ENCODE data around the gene PLXND1. TPM values are rescaled to one million over a fixed set of nuclear protein-coding genes. Genes with fewer than 3 reads are reported as not detected.

Gene PLXND1
- polyA plus RNA-seq, 3 donors = 30.1 to 266 (median 131) TPM

GRCh38 chr3:129594907-129595390 is 11.5 kb downstream of the PLXND1 start:
- H3K27ac ChIP-seq (ENCODE audit: low read depth, low read length) = no peak overlapping the region
- WGBS, 3 donors = 72 to 89% (median 76%) methylated on average over 6 of the region's 6 CpGs

- H3K27ac ChIP-seq (ENCODE audit: low read depth, low read length) = no peak overlapping the region
- 40 to 66% (median 44%) methylated on average over 10 of the region's 10 CpGs for WGBS, 3 donors
Observed at GRCh38 chr3:129594409-129594808, 12.1 kb downstream of the PLXND1 start.

- no peak overlapping the region for H3K27ac ChIP-seq (ENCODE audit: low read depth, low read length)
- WGBS, 3 donors = 31 to 35% (median 35%) methylated on average over 22 of the region's 22 CpGs
Observed at GRCh38 chr3:129593595-129594339, 12.7 kb downstream of the PLXND1 start.

GRCh38 chr3:129593230-129593594 is 13.3 kb downstream of the PLXND1 start:
- 52 to 79% (median 53%) methylated on average over 8 of the region's 8 CpGs for WGBS, 3 donors
- H3K27ac ChIP-seq (ENCODE audit: low read depth, low read length) = no peak overlapping the region

GRCh38 chr3:129592381-129593131 is 13.9 kb downstream of the PLXND1 start:
- no peak overlapping the region for H3K27ac ChIP-seq (ENCODE audit: low read depth, low read length)
- WGBS, 3 donors = 5 to 59% (median 6%) methylated on average over 26 of the region's 26 CpGs

GRCh38 chr3:129591932-129592331 is 14.5 kb downstream of the PLXND1 start:
- no peak overlapping the region for H3K27ac ChIP-seq (ENCODE audit: low read depth, low read length)
- WGBS, 3 donors = 53 to 83% (median 55%) methylated on average over 8 of the region's 8 CpGs

- WGBS, 3 donors = 61 to 69% (median 61%) methylated on average over 8 of the region's 8 CpGs
Observed at GRCh38 chr3:129590215-129590614, 16.3 kb downstream of the PLXND1 start.

GRCh38 chr3:129587566-129588210 is 18.8 kb downstream of the PLXND1 start:
- WGBS, 3 donors = 65 to 89% (median 69%) methylated on average over 10 of the region's 10 CpGs
- no peak overlapping the region for H3K27ac ChIP-seq (ENCODE audit: low read depth, low read length)

More at GRCh38 chr3:129590215-129590614, 16.3 kb downstream of the PLXND1 start:
- H3K27ac ChIP-seq (ENCODE audit: low read depth, low read length) = no peak overlapping the region

GRCh38 chr3:129586746-129587430 is 19.6 kb downstream of the PLXND1 start:
- no peak overlapping the region for H3K27ac ChIP-seq (ENCODE audit: low read depth, low read length)
- 52 to 80% (median 58%) methylated on average over 17 of the region's 17 CpGs for WGBS, 3 donors

GRCh38 chr3:129585949-129586657 is 20.4 kb downstream of the PLXND1 start:
- 94 to 95% (median 95%) methylated on average over 25 to 27 of the region's 27 CpGs for WGBS, 3 donors
- no peak overlapping the region for H3K27ac ChIP-seq (ENCODE audit: low read depth, low read length)

GRCh38 chr3:129584631-129585030 is 21.8 kb downstream of the PLXND1 start:
- WGBS, 3 donors = 71 to 98% (median 96%) methylated on average over 3 of the region's 3 CpGs
- no peak overlapping the region for H3K27ac ChIP-seq (ENCODE audit: low read depth, low read length)

- WGBS, 3 donors = 92 to 95% (median 93%) methylated on average over 9 of the region's 9 CpGs
- H3K27ac ChIP-seq (ENCODE audit: low read depth, low read length) = no peak overlapping the region
Observed at GRCh38 chr3:129583289-129583688, 23.2 kb downstream of the PLXND1 start.

GRCh38 chr3:129582799-129583198 is 23.7 kb downstream of the PLXND1 start:
- 65 to 92% (median 77%) methylated on average over 5 of the region's 5 CpGs for WGBS, 3 donors
- no peak overlapping the region for H3K27ac ChIP-seq (ENCODE audit: low read depth, low read length)

GRCh38 chr3:129581623-129582022 is 24.9 kb downstream of the PLXND1 start:
- no peak overlapping the region for H3K27ac ChIP-seq (ENCODE audit: low read depth, low read length)
- 87 to 94% (median 94%) methylated on average over 8 of the region's 8 CpGs for WGBS, 3 donors

GRCh38 chr3:129579991-129580390 is 26.5 kb downstream of the PLXND1 start:
- no peak overlapping the region for H3K27ac ChIP-seq (ENCODE audit: low read depth, low read length)
- 85 to 88% (median 88%) methylated on average over 9 to 10 of the region's 10 CpGs for WGBS, 3 donors

GRCh38 chr3:129577925-129578786 is 28.3 kb downstream of the PLXND1 start:
- no peak overlapping the region for H3K27ac ChIP-seq (ENCODE audit: low read depth, low read length)
- 47 to 75% (median 56%) methylated on average over 19 to 21 of the region's 21 CpGs for WGBS, 3 donors

GRCh38 chr3:129577366-129577765 is 29.1 kb downstream of the PLXND1 start:
- 34 to 45% (median 36%) methylated on average over 17 of the region's 17 CpGs for whole genome bisulfite sequencing, 3 donors
- no peak overlapping the region for H3K27ac ChIP-seq (ENCODE audit: low read depth, low read length)

Measured in adipose tissue (tissue), 3 donors.